SU-DHL-6 (cell line): ENCODE data around the gene MCHR1.

ENCODE experiments used
- H2AFZ ChIP-seq: fragments of 200-600 bp; sonication (generic); 2 replicates; pipeline ENCODE4 v1.6.1; 2014; ENCODE audit warnings: low read depth, mild to moderate bottlenecking, moderate library complexity, mixed read lengths, antibody characterized with exemption, low read length; ENCODE audit not compliant: severe bottlenecking
- H3F3A ChIP-seq: fragments of 200-600 bp; shearing (Covaris generic); 2 replicates; pipeline ENCODE4 v1.6.0; 2016; ENCODE audit warnings: antibody characterized with exemption, mild to moderate bottlenecking; ENCODE audit not compliant: insufficient read depth
- H3K27ac ChIP-seq: fragments of 200-600 bp; sonication (generic); 2 replicates; pipeline ENCODE4 v1.5.1; 2016; ENCODE audit warnings: low read depth, mild to moderate bottlenecking, low read length, moderate library complexity, mixed read lengths
- H3K27me3 ChIP-seq: fragments of 200-600 bp; sonication (generic), shearing (Covaris generic); 2 replicates; pipeline ENCODE4 v1.6.0; 2014; ENCODE audit warnings: mild to moderate bottlenecking, low read length
- H3K36me3 ChIP-seq: fragments of 200-600 bp; sonication (generic); 2 replicates; pipeline ENCODE4 v1.6.1; 2014; ENCODE audit warnings: mild to moderate bottlenecking, low read length, mixed read lengths
- H3K4me2 ChIP-seq: fragments of 300-600, 200-600 bp; shearing (Covaris generic), sonication (generic); 2 replicates; pipeline ENCODE4 v1.6.0; 2014; ENCODE audit warnings: low read length, low read depth, mild to moderate bottlenecking; ENCODE audit not compliant: poor library complexity, severe bottlenecking
- H3K4me3 ChIP-seq: fragments of 200-600 bp; sonication (generic); 2 replicates; pipeline ENCODE4 v1.5.1; 2014; ENCODE audit warnings: antibody characterized with exemption, low read length, mild to moderate bottlenecking, mixed read lengths; ENCODE audit not compliant: insufficient read depth, poor library complexity, severe bottlenecking
- H3K79me2 ChIP-seq: fragments of 200-600 bp; sonication (generic); 2 replicates; pipeline ENCODE4 v1.6.1; 2014; ENCODE audit warnings: mild to moderate bottlenecking, low read length, moderate library complexity; ENCODE audit not compliant: insufficient read depth
- H3K9ac ChIP-seq: fragments of 200-600 bp; sonication (generic); 2 replicates; pipeline ENCODE4 v1.7.0; 2014; ENCODE audit warnings: mild to moderate bottlenecking, low read length
- H3K9me2 ChIP-seq: fragments of 200-600 bp; sonication (generic); replicated peaks from 2 replicates; pipeline ENCODE4 v1.6.1; 2014; ENCODE audit warnings: low read length; ENCODE audit not compliant: insufficient read depth
- H3K9me3 ChIP-seq: fragments of 200-600 bp; sonication (generic); 2 replicates; pipeline ENCODE4 v1.6.1; 2014; ENCODE audit warnings: low read length, mixed read lengths; ENCODE audit not compliant: insufficient read depth
- H4K20me1 ChIP-seq: fragments of 200-600 bp; sonication (generic); 2 replicates; pipeline ENCODE4 v1.6.1; 2014; ENCODE audit warnings: low read depth, mild to moderate bottlenecking, antibody characterized with exemption, low read length, moderate library complexity, mixed read lengths
- EZH2phosphoT487 ChIP-seq: fragments of 200-600 bp; sonication (generic), shearing (Covaris generic); conservative IDR thresholded peaks from 2 replicates; pipeline ENCODE4 v1.6.1; 2018; ENCODE audit warnings: mild to moderate bottlenecking, antibody characterized with exemption, low read length, moderate library complexity, mixed read lengths
- TF ChIP-seq, protein P1 (sequence below): fragments of 200-600 bp; sonication (generic); IDR thresholded peaks from one replicate; pipeline ENCODE4 v1.5.1; 2017; ENCODE audit warnings: antibody characterized with exemption, mild to moderate bottlenecking, low read length, moderate library complexity; ENCODE audit not compliant: insufficient read depth, poor library complexity, severe bottlenecking

Gene MCHR1

DNA sequence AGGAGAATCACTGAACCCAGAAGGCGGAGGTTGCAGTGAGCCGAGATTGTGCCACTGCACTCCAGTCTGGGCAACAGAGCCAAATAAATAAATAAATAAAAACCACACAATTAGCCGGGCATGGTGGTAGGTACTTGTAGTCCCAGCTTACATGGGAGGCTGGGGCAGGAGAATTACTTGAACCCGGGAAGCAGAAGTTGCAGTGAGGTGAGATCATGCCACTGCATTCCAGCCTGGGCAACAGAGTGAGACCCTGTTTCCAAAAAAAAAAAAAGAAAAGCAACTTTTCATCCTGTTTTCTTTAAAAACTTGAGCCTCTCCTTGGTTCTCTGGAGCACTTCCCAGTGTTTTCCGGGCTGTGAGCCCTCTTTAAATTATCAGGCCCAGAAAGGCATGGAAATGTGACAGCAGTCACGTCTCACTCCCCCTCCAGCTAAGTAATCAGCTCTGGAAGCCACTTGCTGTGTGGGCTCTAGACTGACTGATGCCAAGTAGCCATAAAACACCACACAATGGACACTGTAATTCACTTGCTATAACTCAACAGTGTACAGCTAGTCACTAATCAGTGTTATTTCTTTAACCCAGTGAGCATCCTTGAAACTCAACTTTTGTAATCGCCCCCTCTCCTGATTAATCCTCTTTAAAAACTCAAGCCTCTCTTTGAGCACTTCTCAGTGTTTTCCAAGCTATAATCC is 13.0 kb upstream of the MCHR1 start:
- no peak overlapping the region for H3K4me2 ChIP-seq
- H3F3A ChIP-seq = no peaks in the 10 kb centered on the region
- no peak overlapping the region for H2AFZ ChIP-seq
- no peaks in the 10 kb centered on the region for H3K27me3 ChIP-seq
- no peak for TF ChIP-seq EZH2phosphoT487
- TF ChIP-seq, protein P1, sequence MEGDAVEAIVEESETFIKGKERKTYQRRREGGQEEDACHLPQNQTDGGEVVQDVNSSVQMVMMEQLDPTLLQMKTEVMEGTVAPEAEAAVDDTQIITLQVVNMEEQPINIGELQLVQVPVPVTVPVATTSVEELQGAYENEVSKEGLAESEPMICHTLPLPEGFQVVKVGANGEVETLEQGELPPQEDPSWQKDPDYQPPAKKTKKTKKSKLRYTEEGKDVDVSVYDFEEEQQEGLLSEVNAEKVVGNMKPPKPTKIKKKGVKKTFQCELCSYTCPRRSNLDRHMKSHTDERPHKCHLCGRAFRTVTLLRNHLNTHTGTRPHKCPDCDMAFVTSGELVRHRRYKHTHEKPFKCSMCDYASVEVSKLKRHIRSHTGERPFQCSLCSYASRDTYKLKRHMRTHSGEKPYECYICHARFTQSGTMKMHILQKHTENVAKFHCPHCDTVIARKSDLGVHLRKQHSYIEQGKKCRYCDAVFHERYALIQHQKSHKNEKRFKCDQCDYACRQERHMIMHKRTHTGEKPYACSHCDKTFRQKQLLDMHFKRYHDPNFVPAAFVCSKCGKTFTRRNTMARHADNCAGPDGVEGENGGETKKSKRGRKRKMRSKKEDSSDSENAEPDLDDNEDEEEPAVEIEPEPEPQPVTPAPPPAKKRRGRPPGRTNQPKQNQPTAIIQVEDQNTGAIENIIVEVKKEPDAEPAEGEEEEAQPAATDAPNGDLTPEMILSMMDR = no peak
- H3K79me2 ChIP-seq = no peaks in the 10 kb centered on the region
- H4K20me1 ChIP-seq = no peaks in the 10 kb centered on the region
- no peaks in the 10 kb centered on the region for H3K36me3 ChIP-seq
- H3K9ac ChIP-seq = no peak overlapping the region
- no peaks in the 10 kb centered on the region for H3K9me2 ChIP-seq
- H3K27ac ChIP-seq = no peak overlapping the region
- no peak overlapping the region for H3K4me3 ChIP-seq
- no peaks in the 10 kb centered on the region for H3K9me3 ChIP-seq

DNA sequence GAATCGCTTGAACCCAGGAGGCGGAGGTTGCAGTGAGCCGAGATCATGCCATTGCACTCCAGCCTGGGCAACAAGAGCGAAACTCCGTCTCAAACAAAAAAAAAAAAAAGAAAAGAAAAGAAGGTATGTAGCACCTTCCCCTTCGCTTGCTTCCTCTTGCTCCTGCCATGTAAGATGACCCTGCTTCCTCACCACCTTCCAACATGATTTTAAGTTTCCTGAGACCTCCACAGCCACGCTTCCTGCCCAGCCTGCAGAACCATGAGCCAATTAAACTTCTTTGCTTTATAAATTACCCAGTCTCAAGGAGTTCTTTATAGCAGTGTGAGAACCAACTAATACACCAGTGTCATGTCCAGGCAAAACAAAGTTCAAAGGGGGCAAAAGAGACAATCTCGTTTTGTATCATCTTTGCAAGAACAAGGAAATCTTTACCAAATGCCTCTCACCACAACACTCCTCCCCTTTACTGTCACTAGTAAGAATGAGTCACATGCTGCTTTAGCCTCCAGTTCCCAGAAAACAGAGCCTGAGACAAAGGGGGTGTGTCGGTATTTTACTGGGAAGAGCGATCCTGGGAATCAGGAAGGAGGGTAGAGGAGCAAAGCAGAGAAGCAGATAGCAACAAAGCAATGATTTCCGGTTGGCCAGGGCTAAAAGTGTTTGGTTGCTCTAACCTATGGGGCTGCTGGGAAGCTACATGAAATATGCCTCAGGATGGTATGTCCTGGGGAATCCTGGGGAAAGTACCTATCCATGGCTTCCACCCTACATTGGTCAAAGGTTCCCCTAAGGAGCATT is 10.5 kb upstream of the MCHR1 start:
- Histone ChIP-seq H3K27me3 (no peaks in the 10 kb centered on the region), H3K9me2 (no peaks in the 10 kb centered on the region), H3K27ac (no peak overlapping the region), H3K36me3 (no peaks in the 10 kb centered on the region), H3K9ac (no peak overlapping the region), H3K9me3 (no peaks in the 10 kb centered on the region), H3F3A (no peaks in the 10 kb centered on the region), H3K4me3 (no peak overlapping the region), H3K79me2 (no peaks in the 10 kb centered on the region), H4K20me1 (no peaks in the 10 kb centered on the region), H3K4me2 (no peak overlapping the region), H2AFZ (no peak overlapping the region)
- no peak for TF ChIP-seq EZH2phosphoT487
- TF ChIP-seq, protein P1 = no peak

DNA sequence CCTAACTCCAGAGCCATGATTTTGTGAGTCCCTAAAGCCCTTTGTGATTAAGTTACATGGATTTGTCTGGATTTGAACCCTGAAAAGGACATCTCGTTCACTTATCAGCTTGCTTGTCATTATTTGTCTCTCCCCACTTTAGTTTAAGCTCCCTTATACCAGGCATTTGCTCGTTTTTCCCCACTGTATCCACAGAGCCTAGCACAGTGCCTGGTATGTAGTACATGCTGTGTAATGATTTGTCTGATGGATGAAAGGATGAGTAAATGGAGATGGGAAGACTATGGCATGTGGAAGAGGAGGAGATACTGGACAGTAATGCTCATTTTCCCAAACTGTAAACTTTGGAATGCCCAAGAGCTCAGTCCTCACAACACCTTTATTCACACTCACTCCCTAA is 9.2 kb upstream of the MCHR1 start:
- H3K9me3 ChIP-seq = no peaks in the 10 kb centered on the region
- no peak overlapping the region for H3K27ac ChIP-seq
- no peaks in the 10 kb centered on the region for H3K79me2 ChIP-seq
- no peak overlapping the region for H3K4me3 ChIP-seq
- no peaks in the 10 kb centered on the region for H4K20me1 ChIP-seq
- H3K27me3 ChIP-seq = no peaks in the 10 kb centered on the region
- H3K9ac ChIP-seq = no peak overlapping the region
- no peaks in the 10 kb centered on the region for H3K36me3 ChIP-seq
- no peaks in the 10 kb centered on the region for H3K9me2 ChIP-seq
- TF ChIP-seq EZH2phosphoT487 = no peak
- TF ChIP-seq, protein P1 = no peak
- H3F3A ChIP-seq = no peaks in the 10 kb centered on the region
- no peak overlapping the region for H3K4me2 ChIP-seq
- no peak overlapping the region for H2AFZ ChIP-seq
